Measurements from ENCODE around the gene AGO3.
"Not testable (repeated sequence)": the region's sequence is repeated elsewhere in the genome, so short reads cannot be mapped to it uniquely, and the experiment has no call there.

AGO3 gene

DNA sequence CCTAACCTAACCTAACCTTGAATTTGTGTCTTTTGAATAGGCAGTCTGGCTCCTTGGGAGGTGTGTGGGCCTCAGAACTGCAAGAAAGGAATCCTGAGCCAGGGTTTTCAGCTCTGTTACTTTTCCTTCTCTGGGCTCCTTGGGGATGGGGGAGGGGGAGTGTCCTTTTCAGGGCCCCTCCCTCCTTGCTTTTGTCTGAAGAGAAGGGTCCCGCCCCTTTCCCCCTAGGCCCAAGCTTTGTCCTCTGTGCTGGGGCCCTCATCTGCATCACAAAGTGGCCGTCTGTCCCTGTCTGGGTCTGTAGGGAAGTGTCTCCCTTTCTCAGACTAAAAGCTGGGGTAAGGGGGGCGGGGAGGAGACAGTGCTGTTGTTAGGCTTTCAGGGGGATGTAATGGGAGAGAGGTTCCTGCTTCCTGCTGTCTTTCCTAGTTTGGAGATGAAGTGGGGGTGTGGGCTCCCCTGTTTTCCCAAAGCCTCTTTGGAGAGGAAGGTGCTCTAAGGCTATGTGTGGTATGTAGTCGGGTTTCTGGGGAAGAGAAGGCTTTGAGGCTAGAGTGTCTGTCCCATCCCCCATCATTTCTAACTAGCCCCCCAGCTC is 44.8 kb upstream of the AGO3 start:
- no peak overlapping the region for H3K27ac ChIP-seq
- TF ChIP-seq CTCF (conservative IDR thresholded peaks at IDR 0.05) (no peak), ZFX (IDR thresholded peaks at IDR 0.05) (no peak)

- TF ChIP-seq ZFX (IDR thresholded peaks at IDR 0.05) (no peak), CTCF (conservative IDR thresholded peaks at IDR 0.05) (no peak)
- H3K27ac ChIP-seq, result no peak overlapping the region
Measured at GRCh38 chr1:35886577-35887431, 44.1 kb upstream of the AGO3 start.

DNA sequence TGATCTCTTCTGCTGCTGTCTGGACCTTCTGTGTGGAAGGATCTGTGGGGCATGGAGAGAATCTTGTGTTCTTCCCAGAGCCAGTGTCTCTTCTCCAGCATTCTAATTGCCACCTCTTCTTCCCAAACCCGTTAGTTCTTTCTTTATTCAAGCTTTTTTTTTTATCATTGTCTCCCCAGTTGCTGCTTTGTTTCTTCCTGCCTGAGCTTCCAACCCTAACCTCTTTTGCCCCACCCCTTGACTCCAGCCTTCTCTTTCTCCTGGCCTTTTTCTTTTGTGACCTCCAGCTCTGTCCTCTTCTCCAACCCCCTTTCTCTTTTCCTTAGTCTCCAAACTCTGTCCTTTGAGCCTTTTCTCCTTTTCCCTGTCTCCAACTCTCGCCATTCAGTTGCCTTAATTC is 43.4 kb upstream of the AGO3 start:
- no peak overlapping the region for H3K27ac ChIP-seq
- no peak for TF ChIP-seq CTCF (conservative IDR thresholded peaks at IDR 0.05)
- TF ChIP-seq ZFX (IDR thresholded peaks at IDR 0.05), result no peak

DNA sequence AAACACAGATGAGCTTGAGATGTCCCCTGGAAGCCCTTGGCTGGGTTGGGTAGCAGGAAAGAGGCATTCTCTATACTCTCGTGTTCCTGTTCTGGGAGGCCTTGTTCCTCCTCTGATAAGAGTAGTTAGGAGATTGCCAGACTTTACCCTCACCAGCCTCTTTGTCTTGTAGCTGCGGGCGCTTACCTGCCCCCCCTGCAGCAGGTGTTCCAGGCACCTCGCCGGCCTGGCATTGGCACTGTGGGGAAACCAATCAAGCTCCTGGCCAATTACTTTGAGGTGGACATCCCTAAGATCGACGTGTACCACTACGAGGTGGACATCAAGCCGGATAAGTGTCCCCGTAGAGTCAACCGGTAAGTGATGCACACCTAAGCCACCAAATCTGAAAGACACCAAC is 42.6 kb upstream of the AGO3 start:
- TF ChIP-seq CTCF (conservative IDR thresholded peaks at IDR 0.05), result no peak
- no peak for TF ChIP-seq ZFX (IDR thresholded peaks at IDR 0.05)
- no peak overlapping the region for H3K27ac ChIP-seq

DNA sequence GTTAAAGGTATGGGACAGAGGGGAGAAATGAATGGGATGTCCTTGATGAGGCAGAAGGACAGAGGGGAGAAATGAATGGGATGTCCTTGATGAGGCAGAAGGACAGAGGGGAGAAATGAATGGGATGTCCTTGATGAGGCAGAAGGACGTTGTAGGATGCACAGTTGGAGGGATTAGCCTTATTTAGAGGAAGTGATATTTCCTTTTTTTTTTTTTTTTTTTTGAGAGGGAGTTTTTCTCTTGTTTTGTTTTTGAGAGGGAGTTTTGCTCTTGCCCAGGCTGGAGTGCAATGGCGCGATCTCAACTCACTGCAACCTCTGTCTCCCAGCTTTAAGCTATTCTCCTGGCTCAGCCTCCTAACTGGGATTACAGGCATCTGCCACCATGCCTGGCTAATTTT is 41.9 kb upstream of the AGO3 start:
- H3K27ac ChIP-seq, result not testable (repeated sequence)

DNA sequence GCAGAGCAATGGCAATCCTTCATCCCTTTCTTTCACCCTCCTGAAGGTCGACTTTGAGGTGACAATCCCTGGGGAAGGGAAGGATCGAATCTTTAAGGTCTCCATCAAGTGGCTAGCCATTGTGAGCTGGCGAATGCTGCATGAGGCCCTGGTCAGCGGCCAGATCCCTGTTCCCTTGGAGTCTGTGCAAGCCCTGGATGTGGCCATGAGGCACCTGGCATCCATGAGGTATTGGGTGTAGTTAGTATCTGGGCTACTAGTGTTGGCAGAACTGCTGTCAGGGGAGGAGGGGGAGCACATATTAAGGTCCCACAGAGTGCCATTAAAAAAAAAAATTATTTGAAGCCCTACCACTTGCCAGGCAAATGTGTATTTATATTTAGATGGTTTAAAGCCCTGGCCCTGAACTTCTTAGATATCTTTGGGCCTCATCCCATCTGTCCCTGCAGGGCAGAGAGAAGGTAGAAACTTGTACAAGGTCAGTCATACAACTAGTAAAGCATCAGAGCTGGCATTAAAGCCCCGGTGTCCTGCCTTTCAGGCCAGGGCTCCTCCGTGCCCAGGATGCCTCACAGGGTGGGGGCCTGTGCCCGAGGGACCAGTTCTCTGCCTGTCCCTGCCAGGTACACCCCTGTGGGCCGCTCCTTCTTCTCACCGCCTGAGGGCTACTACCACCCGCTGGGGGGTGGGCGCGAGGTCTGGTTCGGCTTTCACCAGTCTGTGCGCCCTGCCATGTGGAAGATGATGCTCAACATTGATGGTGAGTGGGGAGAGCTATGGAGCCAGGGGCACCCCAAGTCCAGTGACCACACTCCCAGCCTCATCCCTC is 37.6 kb upstream of the AGO3 start:
- no peak for TF ChIP-seq ZFX (IDR thresholded peaks at IDR 0.05)
- TF ChIP-seq CTCF (conservative IDR thresholded peaks at IDR 0.05), result no peak
- no peak overlapping the region for H3K27ac ChIP-seq

DNA sequence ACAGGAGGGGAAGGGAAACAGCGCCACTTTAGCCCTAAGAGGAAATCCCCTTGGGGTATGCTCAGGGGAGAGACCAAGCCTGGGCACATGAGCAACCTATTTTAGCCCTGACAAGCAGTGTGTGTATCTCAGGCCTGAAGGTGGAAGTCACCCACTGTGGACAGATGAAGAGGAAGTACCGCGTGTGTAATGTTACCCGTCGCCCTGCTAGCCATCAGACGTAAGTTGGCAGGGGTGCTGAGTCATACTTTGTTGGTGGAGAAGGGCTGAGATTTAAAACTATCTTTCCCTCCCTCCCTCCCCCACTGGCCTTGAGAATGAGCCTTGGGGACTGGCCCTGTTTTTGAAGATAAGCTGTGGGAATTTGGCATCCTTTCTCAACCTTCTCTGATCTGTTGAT is 36.7 kb upstream of the AGO3 start:
- TF ChIP-seq CTCF (conservative IDR thresholded peaks at IDR 0.05) (no peak), ZFX (IDR thresholded peaks at IDR 0.05) (no peak)
- no peak overlapping the region for H3K27ac ChIP-seq
